ENCODE measurements around the gene CLPTM1L. TPM values are rescaled to one million over a fixed set of nuclear protein-coding genes. Genes with fewer than 3 reads are reported as not detected.

CLPTM1L gene
- total and polyA plus RNA-seq, 9 of the 15 experiments (the other 6 are each of a cell fraction or from before 2014, with no cell fraction given) = 3.5 to 217 (median 177) TPM

GRCh38 chr5:1345876-1346626 lies 1.2 kb upstream of the CLPTM1L start:
- peak overlapping the region; percentile 97 for H3K4me2 ChIP-seq (ENCODE audit: insufficient read depth, low read length)
- WGBS (ENCODE audit: insufficient coverage, low coverage, missing lambda C conversion rate) = 46% methylated on average over 25 of the region's 27 CpGs
- ATAC-seq (peak; percentile 3; the same call in 2 of the 3 replicates), DNase-seq (ENCODE audit: extremely low read depth in 1 of 4, low spot score in 3 of 4) (peak in 2 of 4 experiments; percentile 45), FAIRE-seq (no peak)
- peak overlapping the region; percentile 97 to 99 for H3K9ac ChIP-seq (ENCODE audit: insufficient read depth in 1 of 2, low read depth in 2 of 2, low read length in 2 of 2)
- intact Hi-C loops (cut with micrococcal nuclease) (no loop called here), in situ Hi-C loops (cut with MboI) (no loop called here)
- peaks cover 15 to 34% of the 10 kb centered on the region in 2 experiments; a peak in 4 of 5 replicates for H3K4me1 ChIP-seq (replicated peaks in 1 of 2; ENCODE audit: control insufficient read depth in 2 of 2, insufficient read depth in 2 of 2, low read length in 2 of 2)
- H3K27me3 ChIP-seq (ENCODE audit: control insufficient read depth in 2 of 2, insufficient read depth in 2 of 2, low read length in 2 of 2) = 0 out of 5 replicates have a peak, but pooled peaks cover 0 to 4% of the 10 kb centered on the region in 2 experiments
- H4K20me1 ChIP-seq (replicated peaks; ENCODE audit: control insufficient read depth, insufficient read depth, low read length) = no peaks in the 10 kb centered on the region
- peak overlapping the region; percentile 91 for H2AFZ ChIP-seq (ENCODE audit: low read depth, low read length)
- ChIA-PET POLR2A (interaction anchor here (1.0 to 1.1 kb wide), 2 partner anchors 12 to 65 kb away, joined by 3 read pairs; no protein-coding TSS in a partner anchor), CTCF (ENCODE audit: low intra/inter-chr PET ratio) (no interaction called here)
- H3K79me2 ChIP-seq (ENCODE audit: control insufficient read depth, insufficient read depth, low read length) = peaks cover 38% of the 10 kb centered on the region
- no TSS peak for BruUV-seq (replicated peaks)
- peaks cover 32% of the 10 kb centered on the region for H3K36me3 ChIP-seq (ENCODE audit: control insufficient read depth, insufficient read depth, low read length)
- peak overlapping the region; percentile 99 for H3K4me3 ChIP-seq
- TF ChIP-seq CCNT2 (IDR thresholded peaks at IDR 0.05; ENCODE audit: borderline replicate concordance, extremely low read depth, insufficient read length, low read depth, low read length) = no peak
- TF ChIP-seq ZNF707 (CRISPR knock-in tag; conservative IDR thresholded peaks at IDR 0.05) = no peak
- no peak for TF ChIP-seq LARP7 (IDR thresholded peaks at IDR 0.05)
- TF ChIP-seq NR2C2 (CRISPR knock-in tag; IDR thresholded peaks at IDR 0.05) = no peak
- no peak for TF ChIP-seq NR2C2 (tag; IDR thresholded peaks at IDR 0.05)
- TF ChIP-seq MAX (CRISPR knock-in tag; IDR thresholded peaks at IDR 0.05) = no peak
- no peak for TF ChIP-seq SIRT6 (IDR thresholded peaks at IDR 0.05; ENCODE audit: low read depth, low read length)
- TF ChIP-seq KDM5B (IDR thresholded peaks at IDR 0.05; ENCODE audit: insufficient replicate concordance, low read depth, low read length) = no peak
- TF ChIP-seq SIN3A (IDR thresholded peaks at IDR 0.05; ENCODE audit: borderline replicate concordance in 2 of 2, control insufficient read depth in 1 of 2, low read depth in 2 of 2, low read length in 2 of 2) = no peak
- TF ChIP-seq ZNF217 (CRISPR knock-in tag; IDR thresholded peaks at IDR 0.05) = no peak
- no peak for TF ChIP-seq MAFF (IDR thresholded peaks at IDR 0.05; ENCODE audit: low read length)
- no peak for TF ChIP-seq CREBBP (IDR thresholded peaks at IDR 0.05; ENCODE audit: low read depth, low read length)
- TF ChIP-seq ZNF583 (CRISPR knock-in tag; IDR thresholded peaks at IDR 0.05) = no peak
- TF ChIP-seq NFRKB (IDR thresholded peaks at IDR 0.05; ENCODE audit: low read depth) = no peak
- TF ChIP-seq ARID4B (CRISPR knock-in tag; IDR thresholded peaks at IDR 0.05) = no peak
- peak overlapping the region; percentile 78 for H3K27ac ChIP-seq (ENCODE audit: extremely low read depth, low read depth, low read length)
- H3K9me1 ChIP-seq (ENCODE audit: control insufficient read depth, insufficient read depth, low read length) = no peaks in the 10 kb centered on the region
- no peaks in the 10 kb centered on the region for H3K9me3 ChIP-seq (replicated peaks; ENCODE audit: control insufficient read depth, insufficient read depth, low read depth, low read length)

Measured in K562 (cell line).